ENCODE results near the gene THADA.

Gene THADA

GRCh38 chr2:43215673-43216255 is 380.1 kb downstream of the THADA start:
- in situ Hi-C loops (cut with HindIII; ENCODE audit: low pct_ligation_motif_present, low pct_unique_long_range_greater_than_20kb, low sequenced_read_pairs), result no loop called here
- no peak for DNase-seq

GRCh38 chr2:43214253-43214652 is 381.6 kb downstream of the THADA start:
- DNase-seq, result no peak
- in situ Hi-C loops (cut with HindIII; ENCODE audit: low pct_ligation_motif_present, low pct_unique_long_range_greater_than_20kb, low sequenced_read_pairs), result no loop called here

GRCh38 chr2:43212931-43213330 is 382.9 kb downstream of the THADA start:
- DNase-seq, result no peak
- in situ Hi-C loops (cut with HindIII; ENCODE audit: low pct_ligation_motif_present, low pct_unique_long_range_greater_than_20kb, low sequenced_read_pairs), result no loop called here

GRCh38 chr2:43212216-43212835 is 383.5 kb downstream of the THADA start:
- DNase-seq, result no peak
- in situ Hi-C loops (cut with HindIII; ENCODE audit: low pct_ligation_motif_present, low pct_unique_long_range_greater_than_20kb, low sequenced_read_pairs), result no loop called here

GRCh38 chr2:43210467-43211303 is 385.2 kb downstream of the THADA start:
- DNase-seq, result no peak

GRCh38 chr2:43210125-43210466 is 385.7 kb downstream of the THADA start:
- in situ Hi-C loops (cut with HindIII; ENCODE audit: low pct_ligation_motif_present, low pct_unique_long_range_greater_than_20kb, low sequenced_read_pairs), result no loop called here
- DNase-seq, result no peak

More at GRCh38 chr2:43210467-43211303, 385.2 kb downstream of the THADA start:
- in situ Hi-C loops (cut with HindIII; ENCODE audit: low pct_ligation_motif_present, low pct_unique_long_range_greater_than_20kb, low sequenced_read_pairs), result no loop called here

GRCh38 chr2:43209204-43209717 is 386.6 kb downstream of the THADA start:
- in situ Hi-C loops (cut with HindIII; ENCODE audit: low pct_ligation_motif_present, low pct_unique_long_range_greater_than_20kb, low sequenced_read_pairs), result no loop called here
- no peak for DNase-seq

GRCh38 chr2:43207553-43208300 is 388.1 kb downstream of the THADA start:
- DNase-seq, result no peak
- in situ Hi-C loops (cut with HindIII; ENCODE audit: low pct_ligation_motif_present, low pct_unique_long_range_greater_than_20kb, low sequenced_read_pairs), result no loop called here

- in situ Hi-C loops (cut with HindIII; ENCODE audit: low pct_ligation_motif_present, low pct_unique_long_range_greater_than_20kb, low sequenced_read_pairs), result no loop called here
- no peak for DNase-seq
Observed at GRCh38 chr2:43206602-43207001, 389.2 kb downstream of the THADA start.

- in situ Hi-C loops (cut with HindIII; ENCODE audit: low pct_ligation_motif_present, low pct_unique_long_range_greater_than_20kb, low sequenced_read_pairs), result no loop called here
- no peak for DNase-seq
Observed at GRCh38 chr2:43203373-43203772, 392.5 kb downstream of the THADA start.

- DNase-seq, result no peak
- in situ Hi-C loops (cut with HindIII; ENCODE audit: low pct_ligation_motif_present, low pct_unique_long_range_greater_than_20kb, low sequenced_read_pairs), result no loop called here
Observed at GRCh38 chr2:43202289-43202688, 393.5 kb downstream of the THADA start.

GRCh38 chr2:43201497-43201896 is 394.3 kb downstream of the THADA start:
- no peak for DNase-seq
- in situ Hi-C loops (cut with HindIII; ENCODE audit: low pct_ligation_motif_present, low pct_unique_long_range_greater_than_20kb, low sequenced_read_pairs), result no loop called here

- no peak for DNase-seq
- in situ Hi-C loops (cut with HindIII; ENCODE audit: low pct_ligation_motif_present, low pct_unique_long_range_greater_than_20kb, low sequenced_read_pairs), result no loop called here
Observed at GRCh38 chr2:43201016-43201415, 394.8 kb downstream of the THADA start.

GRCh38 chr2:43199492-43200488 is 396.0 kb downstream of the THADA start:
- DNase-seq, result no peak
- in situ Hi-C loops (cut with HindIII; ENCODE audit: low pct_ligation_motif_present, low pct_unique_long_range_greater_than_20kb, low sequenced_read_pairs), result no loop called here

- no peak for DNase-seq
- in situ Hi-C loops (cut with HindIII; ENCODE audit: low pct_ligation_motif_present, low pct_unique_long_range_greater_than_20kb, low sequenced_read_pairs), result no loop called here
Observed at GRCh38 chr2:43198263-43198662, 397.6 kb downstream of the THADA start.

- in situ Hi-C loops (cut with HindIII; ENCODE audit: low pct_ligation_motif_present, low pct_unique_long_range_greater_than_20kb, low sequenced_read_pairs), result no loop called here
- no peak for DNase-seq
Observed at GRCh38 chr2:43197588-43197896, 398.3 kb downstream of the THADA start.

GRCh38 chr2:43196768-43197587 is 398.9 kb downstream of the THADA start:
- DNase-seq, result no peak
- in situ Hi-C loops (cut with HindIII; ENCODE audit: low pct_ligation_motif_present, low pct_unique_long_range_greater_than_20kb, low sequenced_read_pairs), result no loop called here

Measured in ACHN (cell line).